Skin epidermis (tissue), 12 donors: ENCODE results near the gene LCE2C.

Source experiments
- H3K27ac ChIP-seq, 21 experiments: fragments of 200-600 bp; sonication (generic) in 11 of 21; one replicate each; pipeline ENCODE4 v1.5.0; 2020; ENCODE audit warnings: mild to moderate bottlenecking in 3 of 21, inconsistent platforms in 2 of 21, moderate library complexity in 2 of 21
- H3K4me3 ChIP-seq, 7 experiments: fragments of 200-600 bp; sonication (generic) in 2 of 7; one replicate each; pipeline ENCODE4 v1.5.0; 2020; ENCODE audit warnings: inconsistent platforms in 2 of 7, mild to moderate bottlenecking in 2 of 7, moderate library complexity in 1 of 7

The LCE2C gene

GRCh38 chr1:152707860-152708259 lies 32.8 kb downstream of the LCE2C start, which contains the start of gene LCE4A:
LCE4A (plus strand) TSS chr1:152708160; CDS start chr1:152709076, 916 bp downstream.
- Histone ChIP-seq H3K4me3 (no peak within 1 kb of the TSS), H3K27ac (no peak within 1 kb of the TSS)

DNA sequence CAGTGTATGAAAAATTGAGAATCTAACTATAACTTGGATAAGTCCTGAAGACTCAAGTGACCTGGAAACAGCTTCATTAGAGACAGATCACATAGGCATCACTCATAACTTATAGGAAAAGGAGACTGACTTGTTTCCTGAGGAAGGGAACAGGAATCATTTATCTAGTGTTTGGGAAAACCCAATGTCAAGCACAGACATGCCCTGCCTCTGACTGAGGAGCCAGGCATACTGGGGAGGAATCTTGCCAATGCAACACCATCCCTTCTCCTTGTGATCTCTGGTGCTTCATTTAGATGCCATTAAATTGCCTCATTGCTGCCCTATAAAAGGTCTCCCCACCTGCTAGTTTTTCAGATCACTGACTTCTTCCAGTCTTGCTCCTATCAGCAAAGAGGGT lies 43.2 kb downstream of the LCE2C start:
- H3K4me3 ChIP-seq = no peak overlapping the region

DNA sequence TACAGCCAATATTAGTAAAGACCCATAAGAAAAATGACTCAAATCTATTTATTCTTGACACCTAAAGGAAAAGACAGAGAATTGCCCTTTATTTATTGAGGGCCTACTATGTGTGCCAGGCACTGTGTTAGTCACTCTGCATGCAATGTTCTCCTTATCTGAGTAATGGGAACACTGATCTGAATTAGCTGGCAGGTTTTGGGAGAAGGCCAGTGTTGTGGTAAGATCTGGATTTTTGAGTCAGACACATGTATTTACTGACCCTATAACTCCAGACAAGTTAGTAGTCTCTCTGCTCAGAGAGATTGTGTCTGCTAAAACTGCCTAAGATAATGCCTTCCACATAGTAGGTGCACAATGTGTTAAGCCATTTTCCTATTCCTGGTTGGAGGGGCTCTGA lies 50.2 kb downstream of the LCE2C start:
- Histone ChIP-seq H3K4me3 (no peak overlapping the region), H3K27ac (no peak overlapping the region)

More for the DNA sequence above, 43.2 kb downstream of the LCE2C start:
- peak overlapping the region in 6 of 21 experiments; percentile 4 to 51 (median 32) for H3K27ac ChIP-seq
